DOHH2 (cell line): ENCODE results near the gene RDH11.

Source experiments
- H3F3A ChIP-seq: fragments of 200-600 bp; sonication (generic), shearing (Covaris generic); 2 replicates; pipeline ENCODE4 v1.6.0; 2016; ENCODE audit warnings: antibody characterized with exemption, mild to moderate bottlenecking; ENCODE audit not compliant: control insufficient read depth, insufficient read depth
- H3K27ac ChIP-seq: fragments of 200-600 bp; sonication (generic); 2 replicates; pipeline ENCODE4 v1.5.1; 2014; ENCODE audit warnings: low read depth, mild to moderate bottlenecking, low read length, moderate library complexity
- H3K27me3 ChIP-seq: fragments of 200-600 bp; sonication (generic); 2 replicates; pipeline ENCODE4 v1.6.1; 2014; ENCODE audit warnings: mild to moderate bottlenecking, low read length, mixed read lengths; ENCODE audit not compliant: control insufficient read depth
- H3K36me3 ChIP-seq: fragments of 200-600 bp; sonication (generic); 2 replicates; pipeline ENCODE4 v1.6.1; 2014; ENCODE audit warnings: mild to moderate bottlenecking, low read length, moderate library complexity, mixed read lengths; ENCODE audit not compliant: control insufficient read depth
- H3K4me1 ChIP-seq: fragments of 200-600 bp; sonication (generic); 2 replicates; pipeline ENCODE4 v1.6.1; 2014; ENCODE audit warnings: mild to moderate bottlenecking, low read length, mixed read lengths; ENCODE audit not compliant: control insufficient read depth
- H3K4me2 ChIP-seq: fragments of 200-600 bp; sonication (generic); 2 replicates; pipeline ENCODE4 v1.6.0; 2014; ENCODE audit warnings: mild to moderate bottlenecking, low read length, moderate library complexity
- H3K4me3 ChIP-seq: fragments of 200-600 bp; sonication (generic); 2 replicates; pipeline ENCODE4 v1.5.1; 2014; ENCODE audit warnings: mild to moderate bottlenecking, low read length, mixed read lengths
- H3K79me2 ChIP-seq: fragments of 200-600 bp; sonication (generic); 2 replicates; pipeline ENCODE4 v1.6.1; 2014; ENCODE audit warnings: mild to moderate bottlenecking, low read length, mixed read lengths; ENCODE audit not compliant: control insufficient read depth
- H3K9me2 ChIP-seq: fragments of 200-600 bp; sonication (generic); replicated peaks from 2 replicates; pipeline ENCODE4 v1.6.1; 2014; ENCODE audit warnings: mild to moderate bottlenecking, low read length, mixed read lengths; ENCODE audit not compliant: control insufficient read depth
- H3K9me3 ChIP-seq: fragments of 200-600 bp; sonication (generic); 2 replicates; pipeline ENCODE4 v1.6.1; 2014; ENCODE audit warnings: antibody characterized with exemption, low read length, mixed read lengths; ENCODE audit not compliant: control insufficient read depth, insufficient read depth
- H4K20me1 ChIP-seq: fragments of 200-600 bp; sonication (generic); 2 replicates; pipeline ENCODE4 v1.6.0; 2014; ENCODE audit warnings: low read depth, mild to moderate bottlenecking, antibody characterized with exemption, low read length, moderate library complexity; ENCODE audit not compliant: control insufficient read depth, insufficient read depth
- EZH2phosphoT487 ChIP-seq: fragments of 200-600 bp; sonication (generic); IDR thresholded peaks from 2 replicates; pipeline ENCODE4 v1.6.1; 2017; ENCODE audit warnings: borderline replicate concordance, mild to moderate bottlenecking, antibody characterized with exemption, low read length, moderate library complexity, mixed read lengths
- TF ChIP-seq, protein P1 (sequence below): fragments of 200-600 bp; sonication (generic); IDR thresholded peaks from one replicate; pipeline ENCODE4 v1.5.1; 2014; ENCODE audit warnings: antibody characterized with exemption, mild to moderate bottlenecking, low read depth, low read length; ENCODE audit not compliant: poor library complexity, severe bottlenecking

The RDH11 gene

DNA sequence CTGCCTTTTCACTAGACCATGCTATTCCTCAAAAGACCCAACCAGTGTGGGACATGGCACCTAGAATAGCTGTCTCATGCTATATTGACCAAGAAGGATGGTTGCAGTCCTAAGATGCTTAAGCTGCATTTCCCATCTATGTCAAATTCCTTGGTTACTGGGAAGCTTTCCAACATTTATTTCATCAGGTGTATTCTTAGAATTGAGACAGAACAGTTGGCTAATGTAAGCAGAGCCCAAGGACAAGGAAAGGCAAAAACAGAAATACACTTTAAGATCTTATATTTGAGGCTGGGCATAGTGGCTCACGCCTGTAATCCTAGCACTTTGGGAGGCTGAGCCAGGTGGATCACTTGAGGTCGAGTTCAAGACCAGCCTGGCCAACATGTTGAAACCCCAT, 51.1 kb downstream of the RDH11 start:
- Histone ChIP-seq H3F3A (no peaks in the 10 kb centered on the region), H3K4me2 (no peak overlapping the region), H3K27ac (no peak overlapping the region), H4K20me1 (no peaks in the 10 kb centered on the region), H3K9me2 (no peaks in the 10 kb centered on the region), H3K4me3 (no peak overlapping the region), H3K36me3 (peaks cover 13% of the 10 kb centered on the region), H3K9me3 (no peaks in the 10 kb centered on the region), H3K4me1 (no peaks in the 10 kb centered on the region), H3K79me2 (no peaks in the 10 kb centered on the region), H3K27me3 (no peaks in the 10 kb centered on the region)
- TF ChIP-seq EZH2phosphoT487 = no peak
- TF ChIP-seq, protein P1, sequence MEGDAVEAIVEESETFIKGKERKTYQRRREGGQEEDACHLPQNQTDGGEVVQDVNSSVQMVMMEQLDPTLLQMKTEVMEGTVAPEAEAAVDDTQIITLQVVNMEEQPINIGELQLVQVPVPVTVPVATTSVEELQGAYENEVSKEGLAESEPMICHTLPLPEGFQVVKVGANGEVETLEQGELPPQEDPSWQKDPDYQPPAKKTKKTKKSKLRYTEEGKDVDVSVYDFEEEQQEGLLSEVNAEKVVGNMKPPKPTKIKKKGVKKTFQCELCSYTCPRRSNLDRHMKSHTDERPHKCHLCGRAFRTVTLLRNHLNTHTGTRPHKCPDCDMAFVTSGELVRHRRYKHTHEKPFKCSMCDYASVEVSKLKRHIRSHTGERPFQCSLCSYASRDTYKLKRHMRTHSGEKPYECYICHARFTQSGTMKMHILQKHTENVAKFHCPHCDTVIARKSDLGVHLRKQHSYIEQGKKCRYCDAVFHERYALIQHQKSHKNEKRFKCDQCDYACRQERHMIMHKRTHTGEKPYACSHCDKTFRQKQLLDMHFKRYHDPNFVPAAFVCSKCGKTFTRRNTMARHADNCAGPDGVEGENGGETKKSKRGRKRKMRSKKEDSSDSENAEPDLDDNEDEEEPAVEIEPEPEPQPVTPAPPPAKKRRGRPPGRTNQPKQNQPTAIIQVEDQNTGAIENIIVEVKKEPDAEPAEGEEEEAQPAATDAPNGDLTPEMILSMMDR = no peak

DNA sequence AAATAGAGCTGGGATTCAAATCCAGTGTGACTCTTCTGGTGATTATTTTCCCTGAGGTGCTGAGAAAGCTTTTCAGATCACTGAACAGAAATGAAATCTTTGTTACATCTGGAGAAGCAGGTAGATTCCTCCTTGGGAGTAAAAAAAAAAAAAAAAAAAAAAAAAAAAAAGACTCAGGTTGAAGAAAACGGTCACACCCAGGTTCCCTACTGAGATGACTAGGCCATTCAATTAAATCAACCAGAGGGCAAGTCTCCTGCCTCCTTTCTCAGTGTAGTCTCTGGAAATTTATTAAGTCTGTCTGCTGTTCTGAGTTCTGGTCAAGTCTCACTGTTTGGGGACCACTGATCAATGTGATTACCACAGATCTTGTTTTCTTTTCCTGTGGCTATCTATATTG, 51.9 kb downstream of the RDH11 start:
- H3K4me3 ChIP-seq = no peak overlapping the region
- H3K27ac ChIP-seq = no peak overlapping the region
- H3K36me3 ChIP-seq = peaks cover 6% of the 10 kb centered on the region
- no peaks in the 10 kb centered on the region for H3F3A ChIP-seq
- no peaks in the 10 kb centered on the region for H3K27me3 ChIP-seq
- H4K20me1 ChIP-seq = no peaks in the 10 kb centered on the region
- no peaks in the 10 kb centered on the region for H3K79me2 ChIP-seq
- no peaks in the 10 kb centered on the region for H3K4me1 ChIP-seq
- no peaks in the 10 kb centered on the region for H3K9me2 ChIP-seq
- H3K4me2 ChIP-seq = no peak overlapping the region
- TF ChIP-seq EZH2phosphoT487 = no peak
- TF ChIP-seq, protein P1 = no peak
- H3K9me3 ChIP-seq = no peaks in the 10 kb centered on the region

DNA sequence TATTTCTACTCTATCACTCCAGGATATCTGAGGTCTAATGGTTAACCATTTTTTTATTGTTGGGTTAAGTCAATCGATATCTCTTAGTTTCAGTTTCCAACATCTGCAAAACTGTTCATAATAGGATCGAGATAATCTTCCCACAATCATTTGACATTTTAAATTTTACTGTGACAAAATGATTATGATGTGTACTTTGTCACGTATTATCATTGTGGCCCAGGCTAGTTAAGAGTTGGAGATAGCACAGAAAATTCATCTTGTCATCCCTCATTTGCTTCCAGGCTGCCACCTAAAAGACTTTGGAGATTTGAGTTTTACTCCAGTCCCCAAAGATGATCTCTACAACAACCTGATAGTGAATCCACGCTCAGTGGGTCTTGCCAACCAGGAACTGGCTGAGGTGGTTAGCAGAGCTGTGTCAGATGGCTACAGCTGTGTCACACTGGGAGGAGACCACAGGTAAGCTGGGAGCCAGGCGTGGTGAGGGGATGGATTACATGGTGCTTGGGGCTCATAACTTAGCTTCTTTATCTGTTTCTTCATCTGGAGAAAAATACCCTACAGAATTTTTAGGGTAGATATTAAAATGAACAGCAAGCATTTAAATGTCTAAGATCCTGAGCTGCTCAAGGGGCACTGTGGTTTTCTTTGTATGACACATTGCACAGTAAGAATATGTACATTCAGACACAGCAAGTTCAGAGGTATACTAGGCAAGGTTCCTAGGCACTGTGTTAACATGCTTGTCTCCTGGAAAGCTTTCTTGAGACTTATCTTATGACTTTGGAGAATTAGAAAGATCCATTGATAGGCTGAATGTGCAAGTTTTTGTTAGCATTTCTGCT, 53.4 kb downstream of the RDH11 start:
- Histone ChIP-seq H3K9me2 (no peaks in the 10 kb centered on the region), H3K4me1 (no peaks in the 10 kb centered on the region), H3K9me3 (no peaks in the 10 kb centered on the region), H3K27ac (no peak overlapping the region), H3F3A (no peaks in the 10 kb centered on the region), H3K4me2 (no peak overlapping the region), H3K79me2 (no peaks in the 10 kb centered on the region), H3K27me3 (no peaks in the 10 kb centered on the region), H4K20me1 (no peaks in the 10 kb centered on the region), H3K4me3 (no peak overlapping the region), H3K36me3 (peaks cover 5% of the 10 kb centered on the region; the same call in 1 of the 2 replicates)
- no peak for TF ChIP-seq EZH2phosphoT487
- TF ChIP-seq, protein P1 = no peak
